ENCODE measurements around the gene IKBIP. TPM values are rescaled to one million over a fixed set of nuclear protein-coding genes. Genes with fewer than 3 reads are reported as not detected.

Gene IKBIP
- total RNA-seq, 1 experiment from 2014 or later, result 14.5 TPM

DNA sequence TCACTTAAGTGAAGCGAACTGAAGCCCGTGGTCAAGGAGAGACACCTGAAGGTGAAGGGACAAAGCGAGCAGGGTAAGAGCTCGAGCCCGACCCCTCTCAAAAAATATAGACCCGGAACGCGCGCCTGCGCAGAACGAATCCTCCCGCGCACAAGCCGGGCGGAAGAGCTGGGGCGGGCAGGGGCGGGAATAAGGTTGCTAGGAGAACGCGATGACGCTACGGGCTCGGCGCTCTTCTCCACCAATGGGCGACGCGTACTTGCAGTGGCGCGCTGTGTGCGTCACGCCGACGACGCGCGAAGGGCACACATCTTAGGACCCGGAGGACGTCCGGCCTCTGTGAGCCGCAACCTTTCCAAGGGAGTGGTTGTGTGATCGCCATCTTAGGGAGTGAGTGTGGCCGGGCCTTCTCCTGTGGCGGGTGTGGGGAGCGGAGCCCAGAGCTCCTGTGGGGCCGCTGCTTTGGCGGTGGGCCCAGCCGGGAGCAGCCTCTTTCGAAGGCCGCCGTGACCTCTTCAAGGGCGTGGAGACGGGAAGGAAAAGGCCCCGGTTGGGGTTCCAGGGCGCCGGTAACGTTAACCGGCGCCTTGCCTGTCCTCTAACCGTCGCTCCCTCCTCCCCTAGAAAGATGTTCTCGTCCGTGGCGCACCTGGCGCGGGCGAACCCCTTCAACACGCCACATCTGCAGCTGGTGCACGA is 51.1 kb downstream of the IKBIP start, which contains the start of gene SLC25A3:
Gene SLC25A3, plus strand, starts transcription at position 336 of the 699 bp plus-strand sequence. Its CDS starts 293 bp downstream, at position 629.
- POLR2A ChIA-PET, result interaction anchor here (0.6 to 1.5 kb wide), 11 partner anchors 9 to 176 kb away, joined by 3 to 6 read pairs (median 4); no protein-coding TSS in a partner anchor
- peaks cover 15 to 26% of the 10 kb centered on the region in 2 experiments for H3K4me1 ChIP-seq (ENCODE audit: control insufficient read depth in 1 of 2, insufficient read depth in 2 of 2, low read length in 2 of 2)
- peak within 1 kb of the TSS; percentile 100 for H3K9ac ChIP-seq (ENCODE audit: low read length)
- no peaks in the 10 kb centered on the region for H3K9me2 ChIP-seq (ENCODE audit: insufficient read depth)
- H3K79me2 ChIP-seq (ENCODE audit: insufficient read depth, low read length), result peaks cover 50% of the 10 kb centered on the region
- CTCF ChIA-PET, result interaction anchor here (1.0 to 3.4 kb wide), 3 partner anchors 18 to 27 kb away, joined by 3 to 18 read pairs (median 15); no protein-coding TSS in a partner anchor
- DNase-seq (ENCODE audit: low read depth, low spot score) (peak; percentile 96), ATAC-seq (peak; percentile 96)
- BruUV-seq (replicated peaks), result no TSS peak
- peaks cover 27% of the 10 kb centered on the region for H4K20me1 ChIP-seq (ENCODE audit: insufficient read depth)
- peak within 1 kb of the TSS; percentile 92 for H3K4me2 ChIP-seq (ENCODE audit: low read length)
- H2AFZ ChIP-seq (ENCODE audit: low read depth, low read length, poor library complexity, severe bottlenecking), result peak within 1 kb of the TSS; percentile 11
- H3K36me3 ChIP-seq (ENCODE audit: control insufficient read depth in 1 of 2, insufficient read depth in 2 of 2, low read length in 2 of 2), result peaks cover 32 to 46% of the 10 kb centered on the region in 2 experiments
- no peaks in the 10 kb centered on the region for H3K9me3 ChIP-seq (ENCODE audit: control insufficient read depth in 1 of 2, insufficient read depth in 1 of 2, low read depth in 1 of 2, low read length in 2 of 2)
- peak within 1 kb of the TSS; percentile 99 to 100 for H3K4me3 ChIP-seq (replicated peaks in 1 of 2; ENCODE audit: low read depth in 1 of 2, low read length in 2 of 2)
- H3K27ac ChIP-seq (ENCODE audit: low read depth, low read length), result peak within 1 kb of the TSS; percentile 91
- H3K27me3 ChIP-seq (ENCODE audit: insufficient read depth, low read length), result no peaks in the 10 kb centered on the region
- RAD21 ChIA-PET (ENCODE audit: low non-redundant PET in 1 of 2, low total read pairs in 2 of 2, uncharacterized antibody in 2 of 2, unreplicated experiment in 2 of 2), result interaction anchor here (0.7 to 1.0 kb wide), 3 partner anchors 27 to 405 kb away, joined by 3 to 4 read pairs (median 3); partner anchors contain the start of gene IKBIP (in 1 of the 2)
- intact Hi-C loops (cut with micrococcal nuclease), result loop anchor here (2.0 to 5.0 kb wide), 2 partner anchors 51 to 91 kb away; partner anchors contain the start of genes APAF1 and IKBIP
- TF ChIP-seq JUND (IDR thresholded peaks at IDR 0.05), result no peak
- no peak for TF ChIP-seq RAD21 (IDR thresholded peaks at IDR 0.05; ENCODE audit: low read depth)
- peak; percentile 87 for TF ChIP-seq YY1 (IDR thresholded peaks at IDR 0.05; ENCODE audit: extremely low read depth, insufficient replicate concordance, low read depth, low read length)
- TF ChIP-seq, protein P1, sequence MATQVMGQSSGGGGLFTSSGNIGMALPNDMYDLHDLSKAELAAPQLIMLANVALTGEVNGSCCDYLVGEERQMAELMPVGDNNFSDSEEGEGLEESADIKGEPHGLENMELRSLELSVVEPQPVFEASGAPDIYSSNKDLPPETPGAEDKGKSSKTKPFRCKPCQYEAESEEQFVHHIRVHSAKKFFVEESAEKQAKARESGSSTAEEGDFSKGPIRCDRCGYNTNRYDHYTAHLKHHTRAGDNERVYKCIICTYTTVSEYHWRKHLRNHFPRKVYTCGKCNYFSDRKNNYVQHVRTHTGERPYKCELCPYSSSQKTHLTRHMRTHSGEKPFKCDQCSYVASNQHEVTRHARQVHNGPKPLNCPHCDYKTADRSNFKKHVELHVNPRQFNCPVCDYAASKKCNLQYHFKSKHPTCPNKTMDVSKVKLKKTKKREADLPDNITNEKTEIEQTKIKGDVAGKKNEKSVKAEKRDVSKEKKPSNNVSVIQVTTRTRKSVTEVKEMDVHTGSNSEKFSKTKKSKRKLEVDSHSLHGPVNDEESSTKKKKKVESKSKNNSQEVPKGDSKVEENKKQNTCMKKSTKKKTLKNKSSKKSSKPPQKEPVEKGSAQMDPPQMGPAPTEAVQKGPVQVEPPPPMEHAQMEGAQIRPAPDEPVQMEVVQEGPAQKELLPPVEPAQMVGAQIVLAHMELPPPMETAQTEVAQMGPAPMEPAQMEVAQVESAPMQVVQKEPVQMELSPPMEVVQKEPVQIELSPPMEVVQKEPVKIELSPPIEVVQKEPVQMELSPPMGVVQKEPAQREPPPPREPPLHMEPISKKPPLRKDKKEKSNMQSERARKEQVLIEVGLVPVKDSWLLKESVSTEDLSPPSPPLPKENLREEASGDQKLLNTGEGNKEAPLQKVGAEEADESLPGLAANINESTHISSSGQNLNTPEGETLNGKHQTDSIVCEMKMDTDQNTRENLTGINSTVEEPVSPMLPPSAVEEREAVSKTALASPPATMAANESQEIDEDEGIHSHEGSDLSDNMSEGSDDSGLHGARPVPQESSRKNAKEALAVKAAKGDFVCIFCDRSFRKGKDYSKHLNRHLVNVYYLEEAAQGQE (IDR thresholded peaks at IDR 0.05; ENCODE audit: low read depth), result no peak
- TF ChIP-seq, protein P2, sequence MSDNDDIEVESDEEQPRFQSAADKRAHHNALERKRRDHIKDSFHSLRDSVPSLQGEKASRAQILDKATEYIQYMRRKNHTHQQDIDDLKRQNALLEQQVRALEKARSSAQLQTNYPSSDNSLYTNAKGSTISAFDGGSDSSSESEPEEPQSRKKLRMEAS (IDR thresholded peaks at IDR 0.05), result peak; percentile 87
- TF ChIP-seq, protein P3, sequence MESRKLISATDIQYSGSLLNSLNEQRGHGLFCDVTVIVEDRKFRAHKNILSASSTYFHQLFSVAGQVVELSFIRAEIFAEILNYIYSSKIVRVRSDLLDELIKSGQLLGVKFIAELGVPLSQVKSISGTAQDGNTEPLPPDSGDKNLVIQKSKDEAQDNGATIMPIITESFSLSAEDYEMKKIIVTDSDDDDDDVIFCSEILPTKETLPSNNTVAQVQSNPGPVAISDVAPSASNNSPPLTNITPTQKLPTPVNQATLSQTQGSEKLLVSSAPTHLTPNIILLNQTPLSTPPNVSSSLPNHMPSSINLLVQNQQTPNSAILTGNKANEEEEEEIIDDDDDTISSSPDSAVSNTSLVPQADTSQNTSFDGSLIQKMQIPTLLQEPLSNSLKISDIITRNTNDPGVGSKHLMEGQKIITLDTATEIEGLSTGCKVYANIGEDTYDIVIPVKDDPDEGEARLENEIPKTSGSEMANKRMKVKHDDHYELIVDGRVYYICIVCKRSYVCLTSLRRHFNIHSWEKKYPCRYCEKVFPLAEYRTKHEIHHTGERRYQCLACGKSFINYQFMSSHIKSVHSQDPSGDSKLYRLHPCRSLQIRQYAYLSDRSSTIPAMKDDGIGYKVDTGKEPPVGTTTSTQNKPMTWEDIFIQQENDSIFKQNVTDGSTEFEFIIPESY (IDR thresholded peaks at IDR 0.05; ENCODE audit: extremely low read depth, insufficient replicate concordance, low read length), result peak; percentile 24
- peak; percentile 95 for TF ChIP-seq ZFX (IDR thresholded peaks at IDR 0.05)
- peak; percentile 66 for TF ChIP-seq TCF7L2 (IDR thresholded peaks at IDR 0.05; ENCODE audit: borderline replicate concordance, extremely low read depth, insufficient read depth, insufficient read length)
- peak; percentile 78 for TF ChIP-seq SRF (IDR thresholded peaks at IDR 0.05; ENCODE audit: low read depth)
- peak; percentile 46; the same call in 1 of the 2 replicates for TF ChIP-seq EGR1 (IDR thresholded peaks at IDR 0.05; ENCODE audit: low read depth)
- no peak for TF ChIP-seq EZH2 (IDR thresholded peaks at IDR 0.05)
- TF ChIP-seq SIN3A (IDR thresholded peaks at IDR 0.05; ENCODE audit: low read depth), result peak; percentile 93
- peak; percentile 100 for TF ChIP-seq POLR2AphosphoS5 (IDR thresholded peaks at IDR 0.05; ENCODE audit: low read depth, low read length)
- TF ChIP-seq, protein P4, sequence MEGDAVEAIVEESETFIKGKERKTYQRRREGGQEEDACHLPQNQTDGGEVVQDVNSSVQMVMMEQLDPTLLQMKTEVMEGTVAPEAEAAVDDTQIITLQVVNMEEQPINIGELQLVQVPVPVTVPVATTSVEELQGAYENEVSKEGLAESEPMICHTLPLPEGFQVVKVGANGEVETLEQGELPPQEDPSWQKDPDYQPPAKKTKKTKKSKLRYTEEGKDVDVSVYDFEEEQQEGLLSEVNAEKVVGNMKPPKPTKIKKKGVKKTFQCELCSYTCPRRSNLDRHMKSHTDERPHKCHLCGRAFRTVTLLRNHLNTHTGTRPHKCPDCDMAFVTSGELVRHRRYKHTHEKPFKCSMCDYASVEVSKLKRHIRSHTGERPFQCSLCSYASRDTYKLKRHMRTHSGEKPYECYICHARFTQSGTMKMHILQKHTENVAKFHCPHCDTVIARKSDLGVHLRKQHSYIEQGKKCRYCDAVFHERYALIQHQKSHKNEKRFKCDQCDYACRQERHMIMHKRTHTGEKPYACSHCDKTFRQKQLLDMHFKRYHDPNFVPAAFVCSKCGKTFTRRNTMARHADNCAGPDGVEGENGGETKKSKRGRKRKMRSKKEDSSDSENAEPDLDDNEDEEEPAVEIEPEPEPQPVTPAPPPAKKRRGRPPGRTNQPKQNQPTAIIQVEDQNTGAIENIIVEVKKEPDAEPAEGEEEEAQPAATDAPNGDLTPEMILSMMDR (IDR thresholded peaks at IDR 0.05 in 2 of 3, conservative IDR thresholded peaks at IDR 0.05 in 1 of 3; ENCODE audit: borderline replicate concordance in 1 of 3, insufficient read depth in 1 of 3, low read depth in 2 of 3, low read length in 2 of 3), result no peak
- TF ChIP-seq, protein P5, sequence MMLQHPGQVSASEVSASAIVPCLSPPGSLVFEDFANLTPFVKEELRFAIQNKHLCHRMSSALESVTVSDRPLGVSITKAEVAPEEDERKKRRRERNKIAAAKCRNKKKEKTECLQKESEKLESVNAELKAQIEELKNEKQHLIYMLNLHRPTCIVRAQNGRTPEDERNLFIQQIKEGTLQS (IDR thresholded peaks at IDR 0.05), result no peak
- peak; percentile 97 for TF ChIP-seq POLR2A (IDR thresholded peaks at IDR 0.05; ENCODE audit: borderline replicate concordance, extremely low read depth, insufficient read depth, insufficient read length)
- TF ChIP-seq ELF1 (IDR thresholded peaks at IDR 0.05; ENCODE audit: borderline replicate concordance, low read depth), result peak; percentile 58; the same call in 1 of the 2 replicates
- no peak for TF ChIP-seq EZH2phosphoT487 (IDR thresholded peaks at IDR 0.05; ENCODE audit: borderline replicate concordance)

Measured in HCT116 (cell line).